ENCODE measurements around the gene OR10Z1. TPM values are rescaled to one million over a fixed set of nuclear protein-coding genes. Genes with fewer than 3 reads are reported as not detected.

OR10Z1 gene
- total RNA-seq, 4 donors from 2014 or later: not detected

- no peak for TF ChIP-seq POLR2A (IDR thresholded peaks at IDR 0.05)
- no peak for TF ChIP-seq EP300 (IDR thresholded peaks at IDR 0.05)
- TF ChIP-seq, protein P1, sequence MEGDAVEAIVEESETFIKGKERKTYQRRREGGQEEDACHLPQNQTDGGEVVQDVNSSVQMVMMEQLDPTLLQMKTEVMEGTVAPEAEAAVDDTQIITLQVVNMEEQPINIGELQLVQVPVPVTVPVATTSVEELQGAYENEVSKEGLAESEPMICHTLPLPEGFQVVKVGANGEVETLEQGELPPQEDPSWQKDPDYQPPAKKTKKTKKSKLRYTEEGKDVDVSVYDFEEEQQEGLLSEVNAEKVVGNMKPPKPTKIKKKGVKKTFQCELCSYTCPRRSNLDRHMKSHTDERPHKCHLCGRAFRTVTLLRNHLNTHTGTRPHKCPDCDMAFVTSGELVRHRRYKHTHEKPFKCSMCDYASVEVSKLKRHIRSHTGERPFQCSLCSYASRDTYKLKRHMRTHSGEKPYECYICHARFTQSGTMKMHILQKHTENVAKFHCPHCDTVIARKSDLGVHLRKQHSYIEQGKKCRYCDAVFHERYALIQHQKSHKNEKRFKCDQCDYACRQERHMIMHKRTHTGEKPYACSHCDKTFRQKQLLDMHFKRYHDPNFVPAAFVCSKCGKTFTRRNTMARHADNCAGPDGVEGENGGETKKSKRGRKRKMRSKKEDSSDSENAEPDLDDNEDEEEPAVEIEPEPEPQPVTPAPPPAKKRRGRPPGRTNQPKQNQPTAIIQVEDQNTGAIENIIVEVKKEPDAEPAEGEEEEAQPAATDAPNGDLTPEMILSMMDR (IDR thresholded peaks at IDR 0.05): no peak
- no peak overlapping the region for H3K4me3 ChIP-seq
- no peaks in the 10 kb centered on the region for H3K36me3 ChIP-seq
- no peaks in the 10 kb centered on the region for H3K27me3 ChIP-seq
- H3K9me3 ChIP-seq: peaks cover 0 to 31% (median 5%) of the 10 kb centered on the region in 4 donors
- no peak overlapping the region for H3K27ac ChIP-seq
- no peaks in the 10 kb centered on the region for H3K4me1 ChIP-seq
- 91 to 93% methylated on average over 2 of the region's 2 CpGs for WGBS, 2 donors
- DNase-seq (ENCODE audit: low spot score in 2 of 2): no peak
These were observed 4.3 kb upstream of the OR10Z1 start for GRCh38 chr1:158600735-158601134.

- TF ChIP-seq EP300 (IDR thresholded peaks at IDR 0.05): no peak
- TF ChIP-seq, protein P1 (IDR thresholded peaks at IDR 0.05): no peak
- no peak for TF ChIP-seq POLR2A (IDR thresholded peaks at IDR 0.05)
- H3K27ac ChIP-seq: no peak overlapping the region
- 80 to 88% methylated on average over 1 of the region's 1 CpG for WGBS, 2 donors
- no peak overlapping the region for H3K4me3 ChIP-seq
- no peaks in the 10 kb centered on the region for H3K9me3 ChIP-seq
- no peaks in the 10 kb centered on the region for H3K27me3 ChIP-seq
- no peaks in the 10 kb centered on the region for H3K4me1 ChIP-seq
- H3K36me3 ChIP-seq: no peaks in the 10 kb centered on the region
- no peak for DNase-seq (ENCODE audit: low spot score in 2 of 2)
These were observed 2.2 kb downstream of the OR10Z1 start for GRCh38 chr1:158607296-158607695.

GRCh38 chr1:158611916-158612315 is 6.8 kb downstream of the OR10Z1 start:
- Histone ChIP-seq H3K9me3 (no peaks in the 10 kb centered on the region), H3K27ac (no peak overlapping the region), H3K27me3 (no peaks in the 10 kb centered on the region), H3K36me3 (no peaks in the 10 kb centered on the region), H3K4me3 (no peak overlapping the region), H3K4me1 (no peaks in the 10 kb centered on the region)
- WGBS, 2 donors: 66 to 67% methylated on average over 3 of the region's 3 CpGs
- no peak for DNase-seq (ENCODE audit: low spot score in 2 of 2)
- TF ChIP-seq EP300 (IDR thresholded peaks at IDR 0.05) (no peak), POLR2A (IDR thresholded peaks at IDR 0.05) (no peak)
- TF ChIP-seq, protein P1 (IDR thresholded peaks at IDR 0.05): no peak

GRCh38 chr1:158613764-158614163 is 8.7 kb downstream of the OR10Z1 start:
- WGBS, 2 donors: 77 to 81% methylated on average over 3 of the region's 3 CpGs
- no peak for TF ChIP-seq POLR2A (IDR thresholded peaks at IDR 0.05)
- TF ChIP-seq, protein P1 (IDR thresholded peaks at IDR 0.05): no peak
- TF ChIP-seq EP300 (IDR thresholded peaks at IDR 0.05): no peak
- Histone ChIP-seq H3K36me3 (no peaks in the 10 kb centered on the region), H3K27ac (no peak overlapping the region), H3K4me3 (no peak overlapping the region), H3K9me3 (no peaks in the 10 kb centered on the region), H3K4me1 (no peaks in the 10 kb centered on the region), H3K27me3 (no peaks in the 10 kb centered on the region)
- no peak for DNase-seq (ENCODE audit: low spot score in 2 of 2)

- Histone ChIP-seq H3K27me3 (no peaks in the 10 kb centered on the region), H3K4me3 (no peak overlapping the region), H3K36me3 (no peaks in the 10 kb centered on the region), H3K9me3 (no peaks in the 10 kb centered on the region), H3K4me1 (no peaks in the 10 kb centered on the region), H3K27ac (no peak overlapping the region)
- TF ChIP-seq EP300 (IDR thresholded peaks at IDR 0.05): no peak
- no peak for TF ChIP-seq POLR2A (IDR thresholded peaks at IDR 0.05)
- TF ChIP-seq, protein P1 (IDR thresholded peaks at IDR 0.05): no peak
- WGBS, 2 donors: 79 to 88% methylated on average over 4 of the region's 4 CpGs
- no peak for DNase-seq (ENCODE audit: low spot score in 2 of 2)
These were observed 33.1 kb downstream of the OR10Z1 start for GRCh38 chr1:158638146-158638545.
